GM12892 (cell line): Measurements from ENCODE around the gene SPTB.

Source experiments
- POLR2A ChIP-seq: IDR thresholded peaks from 2 replicates; pipeline ENCODE4 v1.6.1; 2011; ENCODE audit warnings: low read depth, low read length, control low read depth
- POLR2AphosphoS5 ChIP-seq: IDR thresholded peaks from 2 replicates; pipeline ENCODE4 v1.6.1; 2011; ENCODE audit warnings: low read depth, low read length, control low read depth
- TAF1 ChIP-seq: IDR thresholded peaks from 2 replicates; pipeline ENCODE4 v1.6.1; 2011; ENCODE audit warnings: low read depth, mild to moderate bottlenecking, control low read depth, low read length, borderline replicate concordance

DNA sequence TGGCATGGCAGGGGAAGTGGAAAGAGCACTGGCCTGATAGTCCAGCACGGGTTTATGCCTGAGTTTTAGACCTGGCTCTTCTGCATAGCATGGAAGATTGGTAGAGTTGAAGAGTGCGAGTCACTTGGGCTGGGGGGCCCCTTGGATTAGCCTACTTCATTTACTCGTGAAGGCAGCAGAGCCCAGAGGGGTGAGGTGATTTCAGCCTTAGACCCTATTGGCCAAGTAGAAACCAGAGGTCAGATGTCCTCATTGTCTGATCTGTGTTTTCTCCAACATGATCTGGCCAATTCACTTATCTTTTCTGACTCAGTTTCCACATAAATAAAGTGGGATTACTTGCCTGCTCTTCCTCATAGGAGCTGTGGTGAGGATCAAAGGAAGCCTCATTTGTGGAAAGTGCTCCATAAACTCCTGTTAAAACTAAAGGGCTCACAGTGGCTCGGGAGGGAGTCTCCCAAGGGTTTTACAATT lies 173.6 kb downstream of the SPTB start:
- TF ChIP-seq POLR2A: no peak
- no peak for TF ChIP-seq TAF1
- no peak for TF ChIP-seq POLR2AphosphoS5
